Mesothelial cell of epicardium (in vitro differentiated cells): Measurements from ENCODE around the gene MDGA2. TPM values are rescaled to one million over a fixed set of nuclear protein-coding genes. Genes with fewer than 3 reads are reported as not detected.

Experiments
- DNase-seq, 2 experiments: peaks; one replicate each; pipeline ENCODE4 v3.0.0; 2021; ENCODE audit warnings: low spot score in 2 of 2; ENCODE audit not compliant: unreplicated experiment in 2 of 2
- H3K27ac Mint-ChIP-seq: 2 replicates; pipeline ENCODE4 v1.8.0; 2021; ENCODE audit warnings: mixed read lengths
- H3K27me3 Mint-ChIP-seq: 2 replicates; pipeline ENCODE4 v1.8.0; 2021; ENCODE audit warnings: low read depth, mixed read lengths
- H3K36me3 Mint-ChIP-seq: 2 replicates; pipeline ENCODE4 v1.8.0; 2021; ENCODE audit warnings: mixed read lengths
- H3K4me1 Mint-ChIP-seq: 2 replicates; pipeline ENCODE4 v1.8.0; 2021; ENCODE audit warnings: mixed read lengths
- H3K4me3 Mint-ChIP-seq: 2 replicates; pipeline ENCODE4 v1.8.0; 2021; ENCODE audit warnings: mild to moderate bottlenecking, moderate library complexity, mixed read lengths
- H3K9me3 Mint-ChIP-seq: 2 replicates; pipeline ENCODE4 v1.8.0; 2021; ENCODE audit warnings: mixed read lengths
- total RNA-seq: library from RNA; stranded (reverse); gene quantifications from 3 replicates; pipeline ENCODE4 v1.2.1, GENCODE V29; 2021
- TF ChIP-seq, protein P1 (sequence below): fragments of 200-600 bp; sonication (generic); IDR thresholded peaks from one replicate; pipeline ENCODE4 v1.5.0; 2021; ENCODE audit warnings: antibody characterized with exemption; ENCODE audit not compliant: unreplicated experiment

MDGA2 gene
- total RNA-seq, 1 donor from 2014 or later = 0.27 TPM

DNA sequence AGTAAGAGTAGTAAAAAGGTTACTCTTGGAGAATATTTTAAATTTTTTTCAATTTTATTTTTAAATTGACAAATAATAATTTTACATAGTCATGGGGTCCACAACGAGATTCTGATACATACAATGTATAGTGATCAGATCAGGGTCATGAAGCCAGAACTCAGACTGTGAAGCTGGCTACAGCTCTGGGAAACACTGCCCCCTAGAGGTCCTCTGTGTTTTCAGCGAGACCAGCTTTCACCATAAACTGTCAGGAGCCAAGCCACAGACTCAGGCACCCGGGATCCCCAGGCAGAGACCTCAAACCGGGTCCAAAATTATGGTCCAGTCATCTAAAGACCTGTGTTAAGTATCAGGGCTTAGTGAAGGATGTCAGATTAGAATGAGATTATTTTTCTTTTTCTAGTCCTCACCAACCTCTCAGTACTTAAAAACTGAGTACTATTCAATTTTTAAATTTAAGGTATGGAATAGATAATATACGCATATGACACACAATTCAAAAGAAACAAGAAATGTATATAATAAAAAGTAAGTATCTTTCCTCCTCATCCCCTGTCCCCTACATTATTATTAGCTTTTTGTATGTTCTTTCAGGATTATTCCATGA is 397.1 kb downstream of the MDGA2 start:
- TF ChIP-seq, protein P1, sequence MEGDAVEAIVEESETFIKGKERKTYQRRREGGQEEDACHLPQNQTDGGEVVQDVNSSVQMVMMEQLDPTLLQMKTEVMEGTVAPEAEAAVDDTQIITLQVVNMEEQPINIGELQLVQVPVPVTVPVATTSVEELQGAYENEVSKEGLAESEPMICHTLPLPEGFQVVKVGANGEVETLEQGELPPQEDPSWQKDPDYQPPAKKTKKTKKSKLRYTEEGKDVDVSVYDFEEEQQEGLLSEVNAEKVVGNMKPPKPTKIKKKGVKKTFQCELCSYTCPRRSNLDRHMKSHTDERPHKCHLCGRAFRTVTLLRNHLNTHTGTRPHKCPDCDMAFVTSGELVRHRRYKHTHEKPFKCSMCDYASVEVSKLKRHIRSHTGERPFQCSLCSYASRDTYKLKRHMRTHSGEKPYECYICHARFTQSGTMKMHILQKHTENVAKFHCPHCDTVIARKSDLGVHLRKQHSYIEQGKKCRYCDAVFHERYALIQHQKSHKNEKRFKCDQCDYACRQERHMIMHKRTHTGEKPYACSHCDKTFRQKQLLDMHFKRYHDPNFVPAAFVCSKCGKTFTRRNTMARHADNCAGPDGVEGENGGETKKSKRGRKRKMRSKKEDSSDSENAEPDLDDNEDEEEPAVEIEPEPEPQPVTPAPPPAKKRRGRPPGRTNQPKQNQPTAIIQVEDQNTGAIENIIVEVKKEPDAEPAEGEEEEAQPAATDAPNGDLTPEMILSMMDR = peak; percentile 69
- Mint-ChIP-seq H3K4me3 (no peak overlapping the region), H3K27me3 (no peaks in the 10 kb centered on the region), H3K27ac (no peak overlapping the region), H3K4me1 (peaks cover 8% of the 10 kb centered on the region), H3K9me3 (no peaks in the 10 kb centered on the region), H3K36me3 (peaks cover 3% of the 10 kb centered on the region)
- peak; percentile 28 to 51 for DNase-seq

DNA sequence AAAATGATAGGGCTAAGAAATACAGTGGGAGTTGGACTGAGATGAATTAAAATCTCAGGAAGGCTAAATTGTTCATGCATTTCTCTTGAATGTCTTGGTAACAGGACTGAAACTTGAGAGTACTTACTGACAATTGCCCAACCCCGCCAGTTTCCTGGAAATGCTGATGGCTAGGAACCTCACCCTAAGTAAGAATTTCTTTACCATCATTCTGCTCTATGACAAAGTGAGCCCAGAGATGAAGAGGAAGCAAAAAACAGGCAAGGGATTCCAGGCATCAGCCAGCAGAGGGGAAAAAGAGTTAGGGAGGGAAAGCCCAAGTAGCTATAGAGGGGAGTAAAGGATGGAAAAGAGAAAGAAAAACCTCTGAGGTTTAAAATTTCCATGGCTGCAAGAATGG is 397.7 kb downstream of the MDGA2 start:
- no peak for DNase-seq
- H3K27ac Mint-ChIP-seq = peak overlapping the region; percentile 26
- no peaks in the 10 kb centered on the region for H3K27me3 Mint-ChIP-seq
- H3K9me3 Mint-ChIP-seq = no peaks in the 10 kb centered on the region
- peaks cover 3% of the 10 kb centered on the region for H3K4me1 Mint-ChIP-seq
- H3K36me3 Mint-ChIP-seq = peaks cover 3% of the 10 kb centered on the region
- no peak overlapping the region for H3K4me3 Mint-ChIP-seq
- TF ChIP-seq, protein P1 = no peak

DNA sequence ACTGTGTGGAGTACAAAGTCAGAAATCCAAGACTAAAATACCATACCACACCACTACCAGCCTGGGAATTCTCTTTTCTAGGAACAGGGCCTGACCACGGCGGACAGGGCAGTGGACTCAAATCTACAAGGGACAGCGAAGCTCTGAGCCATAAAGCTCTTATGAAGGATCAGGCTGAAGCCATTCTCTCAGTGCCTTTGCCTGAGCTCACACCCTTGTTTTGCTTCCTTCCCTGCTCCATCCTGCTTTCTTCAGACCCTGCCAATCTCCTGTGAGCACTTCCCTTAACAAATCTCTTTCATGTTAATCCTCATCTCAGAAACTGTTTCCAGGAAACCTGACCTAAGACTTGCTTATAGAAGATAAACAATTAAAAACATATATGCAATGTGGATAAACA is 398.5 kb downstream of the MDGA2 start:
- TF ChIP-seq, protein P1 = no peak
- Mint-ChIP-seq H3K4me1 (peaks cover 3% of the 10 kb centered on the region), H3K9me3 (no peaks in the 10 kb centered on the region), H3K27ac (no peak overlapping the region), H3K4me3 (no peak overlapping the region), H3K36me3 (no peaks in the 10 kb centered on the region), H3K27me3 (no peaks in the 10 kb centered on the region)
- DNase-seq = no peak

DNA sequence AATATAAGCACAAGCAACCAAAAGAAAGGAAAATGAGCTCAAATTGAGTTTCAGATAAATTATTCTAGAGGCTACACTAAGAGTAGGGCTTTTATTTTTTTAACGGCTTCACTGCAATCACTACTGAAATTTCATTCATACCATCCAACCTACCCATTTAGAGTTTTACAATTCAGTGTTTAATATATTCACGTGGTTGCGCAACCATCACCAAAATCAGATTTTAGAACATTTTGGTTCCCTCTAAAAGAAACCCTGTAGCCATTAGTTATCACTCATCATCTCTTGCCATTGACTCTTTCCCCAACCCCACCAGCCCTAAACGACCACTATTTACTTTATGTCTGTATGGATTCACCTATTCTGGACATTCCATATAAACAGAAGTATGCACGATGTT is 401.5 kb downstream of the MDGA2 start:
- Mint-ChIP-seq H3K27ac (no peak overlapping the region), H3K4me3 (no peak overlapping the region), H3K9me3 (no peaks in the 10 kb centered on the region), H3K27me3 (no peaks in the 10 kb centered on the region), H3K4me1 (peaks cover 3% of the 10 kb centered on the region), H3K36me3 (no peaks in the 10 kb centered on the region)
- no peak for DNase-seq
- TF ChIP-seq, protein P1 = no peak

DNA sequence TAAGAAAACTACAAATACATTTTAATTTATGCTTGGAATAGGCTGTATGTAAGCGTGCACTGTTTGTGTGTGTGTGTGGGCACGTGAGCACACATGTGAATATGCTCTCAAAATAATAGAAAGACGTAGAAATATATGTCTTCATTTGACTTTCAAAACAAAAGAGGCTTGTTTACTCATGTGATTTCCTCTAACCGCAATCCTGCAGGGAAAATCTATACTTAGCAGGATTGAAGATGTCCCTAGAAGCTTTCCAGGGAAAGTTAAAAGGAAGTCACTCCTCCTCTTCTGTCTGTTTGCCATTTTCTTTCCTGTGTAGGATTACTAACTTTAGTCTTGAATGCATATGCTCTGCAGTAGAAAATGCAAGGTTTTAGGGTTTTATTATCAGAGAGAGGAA is 404.7 kb downstream of the MDGA2 start:
- no peak for DNase-seq
- no peaks in the 10 kb centered on the region for H3K36me3 Mint-ChIP-seq
- H3K27ac Mint-ChIP-seq = no peak overlapping the region
- H3K4me3 Mint-ChIP-seq = no peak overlapping the region
- TF ChIP-seq, protein P1 = no peak
- H3K4me1 Mint-ChIP-seq = no peaks in the 10 kb centered on the region
- H3K9me3 Mint-ChIP-seq = no peaks in the 10 kb centered on the region
- H3K27me3 Mint-ChIP-seq = no peaks in the 10 kb centered on the region
